H1 (cell line): Measurements from ENCODE around the gene ADTRP. TPM values are rescaled to one million over a fixed set of nuclear protein-coding genes. Genes with fewer than 3 reads are reported as not detected.

Source experiments
- BACH1 ChIP-seq: IDR thresholded peaks from 2 replicates; pipeline ENCODE4 v1.6.1; 2012; ENCODE audit warnings: low read length, improper control_type of control experiment
- polyA plus RNA-seq, 7 experiments: library from polyadenylated mRNA; depleted of rRNA in 3 of 7; stranded (reverse) in 5 of 7; unstranded in 2 of 7; fragments of >200 nt in 5 of 7; fragments of 200-250 nt in 2 of 7; gene quantifications; 1 replicate in 5 of 7; 2 replicates in 1 of 7; 4 replicates in 1 of 7; pipeline versions ENCODE4 v1.2.1 to v1.2.3, GENCODE V29; 2011 to 2013; ENCODE audit warnings: missing spikeins in 2 of 7, mixed read lengths in 2 of 7
- total RNA-seq: library from RNA; stranded (reverse); fragmentation: NEBNext Ultra II Directional; extraction: Animal tissue kit (Norgen Biotek cat#: 25700); gene quantifications from 2 replicates; pipeline ENCODE4 v1.2.1, GENCODE V29; 2021
- TF ChIP-seq, protein P1 (sequence below): IDR thresholded peaks from 2 replicates; pipeline ENCODE4 v1.6.1; 2011; ENCODE audit warnings: low read length, improper control_type of control experiment

Gene ADTRP
- total and polyA plus RNA-seq, 2 of the 8 experiments (the other 6 are each of a cell fraction or from before 2014, with no cell fraction given): 0.08 to 0.45 TPM

GRCh38 chr6:11763460-11764249, 14.9 kb downstream of the ADTRP start (continued):
- TF ChIP-seq, protein P1, sequence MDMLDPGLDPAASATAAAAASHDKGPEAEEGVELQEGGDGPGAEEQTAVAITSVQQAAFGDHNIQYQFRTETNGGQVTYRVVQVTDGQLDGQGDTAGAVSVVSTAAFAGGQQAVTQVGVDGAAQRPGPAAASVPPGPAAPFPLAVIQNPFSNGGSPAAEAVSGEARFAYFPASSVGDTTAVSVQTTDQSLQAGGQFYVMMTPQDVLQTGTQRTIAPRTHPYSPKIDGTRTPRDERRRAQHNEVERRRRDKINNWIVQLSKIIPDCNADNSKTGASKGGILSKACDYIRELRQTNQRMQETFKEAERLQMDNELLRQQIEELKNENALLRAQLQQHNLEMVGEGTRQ: no peak
- no peak for TF ChIP-seq BACH1
